HepG2 (cell line): ENCODE data around the gene KBTBD2. TPM values are rescaled to one million over a fixed set of nuclear protein-coding genes. Genes with fewer than 3 reads are reported as not detected.

ENCODE experiments used
- ATF6 ChIP-seq: sonication (generic); formaldehyde crosslinking; conservative IDR thresholded peaks from 2 replicates; pipeline ENCODE4 v1.4.0; 2020; ENCODE audit warnings: missing genetic modification reagents
- BRF2 ChIP-seq: sonication (generic); formaldehyde crosslinking; IDR thresholded peaks from 2 replicates; pipeline ENCODE4 v1.8.1; 2022; ENCODE audit warnings: mild to moderate bottlenecking, missing genetic modification reagents
- EP300 ChIP-seq, 3 experiments: sonication (generic) in 1 of 3; formaldehyde crosslinking in 1 of 3; IDR thresholded peaks; 2 replicates each; pipeline versions ENCODE4 v1.5.1 to v1.6.1; 2011 to 2020; ENCODE audit warnings: low read depth in 2 of 3, low read length in 2 of 3, borderline replicate concordance in 1 of 3, improper control_type of control experiment in 1 of 3, mild to moderate bottlenecking in 1 of 3, missing genetic modification reagents in 1 of 3, moderate library complexity in 1 of 3
- HMG20A ChIP-seq: IDR thresholded peaks from 2 replicates; pipeline ENCODE4 v1.6.1; 2016; ENCODE audit warnings: borderline replicate concordance
- IRF2 ChIP-seq: IDR thresholded peaks from 2 replicates; pipeline ENCODE4 v1.6.1; 2018; ENCODE audit warnings: missing genetic modification reagents, missing compliant biosample characterization
- JUNB ChIP-seq: sonication (generic); formaldehyde crosslinking; IDR thresholded peaks from 2 replicates; pipeline ENCODE4 v1.8.0; 2022; ENCODE audit warnings: missing genetic modification reagents, mild to moderate bottlenecking, borderline replicate concordance
- MXD1 ChIP-seq: sonication (generic); formaldehyde crosslinking; IDR thresholded peaks from 2 replicates; pipeline ENCODE4 v1.4.0; 2020; ENCODE audit warnings: mild to moderate bottlenecking, missing genetic modification reagents
- PITX1 ChIP-seq: sonication (generic); formaldehyde crosslinking; IDR thresholded peaks from 2 replicates; pipeline ENCODE4 v1.5.1; 2020; ENCODE audit warnings: mild to moderate bottlenecking, missing genetic modification reagents
- PRPF4 ChIP-seq: fragments of 200-400 bp; formaldehyde crosslinking; IDR thresholded peaks from 2 replicates; pipeline ENCODE4 v1.6.1; 2016; ENCODE audit warnings: low read length, low read depth; ENCODE audit not compliant: poor library complexity, severe bottlenecking
- RFX1 ChIP-seq: fragments of 450-650 bp; IDR thresholded peaks from 2 replicates; pipeline ENCODE4 v1.6.1; 2017
- SPEN ChIP-seq: sonication (generic); formaldehyde crosslinking; IDR thresholded peaks from 2 replicates; pipeline ENCODE4 v1.5.1; 2020; ENCODE audit warnings: low read depth, mild to moderate bottlenecking, missing genetic modification reagents
- USF2 ChIP-seq, 2 experiments: sonication (generic) in 1 of 2; formaldehyde crosslinking in 1 of 2; IDR thresholded peaks; 2 replicates each; pipeline versions ENCODE4 v1.5.1 to v1.6.1; 2011 to 2020; ENCODE audit warnings: borderline replicate concordance in 1 of 2, low read depth in 1 of 2, low read length in 1 of 2, mild to moderate bottlenecking in 1 of 2, missing genetic modification reagents in 1 of 2, moderate library complexity in 1 of 2
- XBP1 ChIP-seq: sonication (generic); formaldehyde crosslinking; IDR thresholded peaks from 2 replicates; pipeline ENCODE4 v1.5.0; 2020; ENCODE audit warnings: missing genetic modification reagents
- ZBTB37 ChIP-seq: sonication (generic); formaldehyde crosslinking; IDR thresholded peaks from 2 replicates; pipeline ENCODE4 v1.4.0; 2020; ENCODE audit warnings: mild to moderate bottlenecking, missing genetic modification reagents
- ZBTB44 ChIP-seq: sonication (generic); formaldehyde crosslinking; IDR thresholded peaks from 2 replicates; pipeline ENCODE4 v1.4.0; 2020; ENCODE audit warnings: missing genetic modification reagents
- ZFP37 ChIP-seq: sonication (generic); formaldehyde crosslinking; IDR thresholded peaks from 2 replicates; pipeline ENCODE4 v1.4.0; 2020; ENCODE audit warnings: missing genetic modification reagents, borderline replicate concordance
- ZNF264 ChIP-seq: sonication (generic); formaldehyde crosslinking; IDR thresholded peaks from 2 replicates; pipeline ENCODE4 v1.4.0; 2020; ENCODE audit warnings: missing genetic modification reagents
- ZNF282 ChIP-seq: fragments of 450-650 bp; IDR thresholded peaks from 2 replicates; pipeline ENCODE4 v1.6.1; 2018; ENCODE audit not compliant: partially characterized antibody
- ZNF546 ChIP-seq: sonication (generic); formaldehyde crosslinking; conservative IDR thresholded peaks from 2 replicates; pipeline ENCODE4 v1.8.1; 2023; ENCODE audit warnings: mild to moderate bottlenecking, missing genetic modification reagents
- ZSCAN9 ChIP-seq: IDR thresholded peaks from 2 replicates; pipeline ENCODE4 v1.6.1; 2016; ENCODE audit warnings: borderline replicate concordance
- polyA plus RNA-seq, 8 experiments: library from polyadenylated mRNA; depleted of rRNA in 3 of 8; stranded (reverse) in 7 of 8; unstranded in 1 of 8; fragments of >200 nt; fragmentation: Illumina TruSeq in 4 of 8; extraction: Trizol in 4 of 8; gene quantifications; 2 replicates each; pipeline versions ENCODE4 v1.2.1 to v1.2.3, GENCODE V29; 2011 to 2016; ENCODE audit warnings: low read depth in 4 of 8, missing spikeins in 1 of 8, mixed read lengths in 1 of 8; ENCODE audit not compliant: insufficient read depth in 1 of 8
- total RNA-seq, 5 experiments: library from RNA; depleted of rRNA; stranded (reverse); fragments of >200 nt; fragmentation: Illumina TruSeq; extraction: Trizol; gene quantifications; 2 replicates each; pipeline ENCODE4 v1.2.3, GENCODE V29; 2016; ENCODE audit warnings: low read depth in 1 of 5

The KBTBD2 gene
- total and polyA plus RNA-seq, 2 of the 13 experiments (the other 11 are each of a cell fraction or from before 2014, with no cell fraction given): 24.0 to 25.2 TPM

GRCh38 chr7:32891800-32892520 lies 400 bp upstream of the KBTBD2 start (continued):
- TF ChIP-seq ZNF282 (no peak), ZBTB44 (CRISPR knock-in tag) (no peak), XBP1 (CRISPR knock-in tag) (no peak), MXD1 (CRISPR knock-in tag) (peak; percentile 62; the same call in 1 of the 2 replicates), ZSCAN9 (CRISPR knock-in tag) (0 out of 2 replicates have a peak, but pooled peaks have one; percentile 61), RFX1 (no peak), PRPF4 (no peak), JUNB (CRISPR knock-in tag) (no peak), BRF2 (CRISPR knock-in tag) (no peak), USF2 (IDR thresholded peaks at IDR 0.05; ENCODE audit: low read depth, low read length) (no peak), USF2 (CRISPR knock-in tag; IDR thresholded peaks at IDR 0.05; ENCODE audit: borderline replicate concordance) (no peak), SPEN (no peak; the same call in 1 of the 2 replicates), ZBTB37 (CRISPR knock-in tag) (0 out of 2 replicates have a peak, but pooled peaks have one; percentile 57), HMG20A (CRISPR knock-in tag) (no peak), IRF2 (CRISPR knock-in tag) (peak; percentile 46), ZNF546 (CRISPR knock-in tag) (no peak), PITX1 (no peak), EP300 (IDR thresholded peaks at IDR 0.05; ENCODE audit: low read depth in 2 of 2, low read length in 2 of 2) (peak in 1 of 2 experiments; percentile 7; a peak in 1 of 4 replicates), EP300 (CRISPR knock-in tag; IDR thresholded peaks at IDR 0.05; ENCODE audit: borderline replicate concordance) (no peak), ZNF264 (CRISPR knock-in tag) (no peak), ZFP37 (peak; percentile 87), ATF6 (no peak)
